CD4-positive, alpha-beta T cell (primary cell): Measurements from ENCODE around the gene ENDOG. TPM values are rescaled to one million over a fixed set of nuclear protein-coding genes. Genes with fewer than 3 reads are reported as not detected.

ENCODE experiments used
- ATAC-seq: fragments of 200-7000 bp; cut with Tn5 transposase; one replicate; pipeline ENCODE4 v1.10.0; 2022; ENCODE audit warnings: mild to moderate bottlenecking; ENCODE audit not compliant: poor library complexity
- CTCF ChIA-PET: fragments of 350-600 bp; sonication (Branson Sonifier 250); formaldehyde crosslinking; loops from one replicate; lab custom pipeline; 2021; ENCODE audit warnings: antibody characterized with exemption, inconsistent platforms; lab: Charles Lee
- POLR2A ChIA-PET: fragments of 350-600 bp; sonication (Branson Sonifier 250); formaldehyde crosslinking; loops from one replicate; lab custom pipeline; 2021; ENCODE audit warnings: antibody characterized with exemption, inconsistent platforms; lab: Charles Lee
- DNase-seq, 14 experiments: peaks; one replicate each; pipeline ENCODE4 v3.0.0-alpha.2; 2013 to 2020; ENCODE audit warnings: mixed read lengths in 2 of 14
- H3K27ac ChIP-seq, 2 donors: one replicate each; pipeline versions ENCODE4 v1.5.1 to v1.7.0; 2013; ENCODE audit warnings: low read length in 2 of 2, low read depth in 1 of 2, mild to moderate bottlenecking in 1 of 2
- H3K27me3 ChIP-seq, 2 experiments: 1 replicate in 1 of 2; 2 replicates in 1 of 2; pipeline versions ENCODE4 v1.6.1 to v1.7.0; 2013; ENCODE audit warnings: low read length in 2 of 2, control low read depth in 1 of 2, mild to moderate bottlenecking in 1 of 2, moderate library complexity in 1 of 2; ENCODE audit not compliant: insufficient read depth in 2 of 2, control insufficient read depth in 1 of 2
- H3K36me3 ChIP-seq: one replicate; pipeline ENCODE4 v1.6.1; 2013; ENCODE audit warnings: low read length, control low read depth; ENCODE audit not compliant: insufficient read depth
- H3K4me1 ChIP-seq: one replicate; pipeline ENCODE4 v1.6.1; 2013; ENCODE audit warnings: low read length, control low read depth; ENCODE audit not compliant: insufficient read depth
- H3K4me3 ChIP-seq: one replicate; pipeline ENCODE4 v1.5.1; 2013; ENCODE audit warnings: mild to moderate bottlenecking, low read length, moderate library complexity
- H3K9me3 ChIP-seq, 2 experiments: 1 replicate in 1 of 2; 2 replicates in 1 of 2; pipeline versions ENCODE4 v1.6.1 to v1.7.0; 2013; ENCODE audit warnings: low read length in 2 of 2, mild to moderate bottlenecking in 2 of 2, control low read depth in 1 of 2, moderate library complexity in 1 of 2; ENCODE audit not compliant: control insufficient read depth in 1 of 2, insufficient read depth in 1 of 2
- H3K27ac Mint-ChIP-seq: one replicate; pipeline ENCODE4 v1.8.0; 2020; ENCODE audit warnings: mixed read lengths
- H3K27me3 Mint-ChIP-seq: one replicate; pipeline ENCODE4 v1.8.0; 2021; ENCODE audit warnings: mixed read lengths
- H3K36me3 Mint-ChIP-seq: one replicate; pipeline ENCODE4 v1.8.0; 2021; ENCODE audit warnings: low read depth, mixed read lengths
- H3K4me1 Mint-ChIP-seq: one replicate; pipeline ENCODE4 v1.8.0; 2021; ENCODE audit warnings: low read depth, mixed read lengths
- H3K4me3 Mint-ChIP-seq: one replicate; pipeline ENCODE4 v1.8.0; 2020; ENCODE audit warnings: mild to moderate bottlenecking, mixed read lengths
- H3K9me3 Mint-ChIP-seq: one replicate; pipeline ENCODE4 v1.8.0; 2020; ENCODE audit warnings: mixed read lengths
- intact Hi-C, 2 experiments: fragments of 100-400 bp; cut with DNase I in 1 of 2; cut with micrococcal nuclease in 1 of 2; formaldehyde crosslinking; loops; one replicate each; pipeline versions ENCODE4 v1.15.1 to v1.9.0; 2023 to 2025; cut with DNase I, micrococcal nuclease
- total RNA-seq, 174 experiments: library from RNA in 2 of 174; stranded (reverse) in 2 of 174; gene quantifications; one replicate each; pipeline ENCODE4 v1.2.3 and lab custom pipeline; 2021 to 2026
- TF ChIP-seq, protein P1 (sequence below): fragments of 200-600 bp; IDR thresholded peaks from one replicate; pipeline ENCODE4 v1.8.0; 2022; ENCODE audit warnings: antibody characterized with exemption, mild to moderate bottlenecking

The ENDOG gene
- total RNA-seq, 2 experiments from 2014 or later, result 3.2 to 3.7 TPM

DNA sequence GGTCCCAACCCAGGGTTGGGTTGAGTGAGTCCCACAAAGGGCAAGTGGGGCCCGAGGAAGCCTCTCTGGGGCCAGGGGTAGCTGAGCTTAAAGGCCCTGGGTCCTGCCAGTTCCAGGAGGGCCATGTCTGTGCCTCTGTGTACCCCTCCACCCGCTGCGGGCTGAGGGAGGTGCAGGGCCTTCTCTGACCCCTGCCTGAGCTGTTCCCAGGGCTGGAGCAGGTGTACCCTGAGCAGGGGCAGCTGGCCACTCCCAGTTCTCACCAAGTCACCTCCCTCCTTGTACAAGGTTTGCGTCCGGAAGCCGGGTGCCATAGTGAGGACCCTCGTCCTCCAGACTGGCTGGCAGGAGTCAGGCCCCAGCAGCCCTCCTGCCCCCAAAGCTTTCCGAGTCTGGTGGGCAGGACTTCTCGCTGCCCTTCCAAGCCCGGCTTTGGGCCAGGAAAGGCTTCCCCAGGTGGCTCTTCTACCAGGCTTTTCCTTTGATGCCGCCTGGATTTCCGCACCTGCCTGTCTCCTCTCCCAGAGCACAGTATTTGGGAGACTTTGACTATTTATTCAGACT, 9.2 kb upstream of the ENDOG start:
- ChIA-PET CTCF (no interaction called here), POLR2A (interaction anchor here (0.7 kb wide), 1 partner anchor 9 kb away, joined by 3 read pairs; the partner anchor contains the start of gene ENDOG)
- Histone ChIP-seq H3K36me3 (peaks cover 39% of the 10 kb centered on the region), H3K4me3 (no peak overlapping the region), H3K4me1 (no peaks in the 10 kb centered on the region), H3K27ac (no peak overlapping the region), H3K27me3 (no peaks in the 10 kb centered on the region), H3K9me3 (no peaks in the 10 kb centered on the region)
- H3K4me1 Mint-ChIP-seq, result no peaks in the 10 kb centered on the region
- peaks cover 31% of the 10 kb centered on the region for H3K36me3 Mint-ChIP-seq
- no peaks in the 10 kb centered on the region for H3K27me3 Mint-ChIP-seq
- H3K27ac Mint-ChIP-seq, result no peak overlapping the region
- no peak overlapping the region for H3K4me3 Mint-ChIP-seq
- DNase-seq (no peak), ATAC-seq (no peak)
- TF ChIP-seq, protein P1, sequence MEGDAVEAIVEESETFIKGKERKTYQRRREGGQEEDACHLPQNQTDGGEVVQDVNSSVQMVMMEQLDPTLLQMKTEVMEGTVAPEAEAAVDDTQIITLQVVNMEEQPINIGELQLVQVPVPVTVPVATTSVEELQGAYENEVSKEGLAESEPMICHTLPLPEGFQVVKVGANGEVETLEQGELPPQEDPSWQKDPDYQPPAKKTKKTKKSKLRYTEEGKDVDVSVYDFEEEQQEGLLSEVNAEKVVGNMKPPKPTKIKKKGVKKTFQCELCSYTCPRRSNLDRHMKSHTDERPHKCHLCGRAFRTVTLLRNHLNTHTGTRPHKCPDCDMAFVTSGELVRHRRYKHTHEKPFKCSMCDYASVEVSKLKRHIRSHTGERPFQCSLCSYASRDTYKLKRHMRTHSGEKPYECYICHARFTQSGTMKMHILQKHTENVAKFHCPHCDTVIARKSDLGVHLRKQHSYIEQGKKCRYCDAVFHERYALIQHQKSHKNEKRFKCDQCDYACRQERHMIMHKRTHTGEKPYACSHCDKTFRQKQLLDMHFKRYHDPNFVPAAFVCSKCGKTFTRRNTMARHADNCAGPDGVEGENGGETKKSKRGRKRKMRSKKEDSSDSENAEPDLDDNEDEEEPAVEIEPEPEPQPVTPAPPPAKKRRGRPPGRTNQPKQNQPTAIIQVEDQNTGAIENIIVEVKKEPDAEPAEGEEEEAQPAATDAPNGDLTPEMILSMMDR, result no peak
- intact Hi-C loops, result no loop called here
- no peaks in the 10 kb centered on the region for H3K9me3 Mint-ChIP-seq

DNA sequence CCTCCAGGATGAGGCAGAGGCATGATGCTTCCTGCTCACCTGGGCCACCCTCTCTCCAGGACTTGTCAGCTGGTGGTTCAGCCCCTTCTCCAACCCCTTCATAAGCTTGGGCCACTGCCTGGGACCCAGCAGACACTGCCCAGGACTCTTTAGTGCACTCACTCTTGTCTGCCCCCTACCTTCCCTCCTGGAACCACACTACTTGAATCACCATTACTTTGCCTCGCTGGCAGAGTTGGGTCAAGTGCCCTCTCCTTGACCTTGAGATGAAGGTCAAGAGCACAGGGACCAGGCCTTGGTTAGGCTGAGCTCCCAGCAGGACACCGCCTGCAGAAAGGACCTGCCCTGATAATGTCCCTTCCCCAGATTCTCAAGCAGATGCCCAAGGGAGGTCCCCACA, 8.5 kb upstream of the ENDOG start:
- no peak for DNase-seq
- TF ChIP-seq, protein P1, result no peak
- Mint-ChIP-seq H3K4me1 (no peaks in the 10 kb centered on the region), H3K27me3 (no peaks in the 10 kb centered on the region), H3K27ac (no peak overlapping the region), H3K36me3 (peaks cover 28% of the 10 kb centered on the region), H3K4me3 (no peak overlapping the region), H3K9me3 (no peaks in the 10 kb centered on the region)
- peaks cover 36% of the 10 kb centered on the region for H3K36me3 ChIP-seq
- intact Hi-C loops, result no loop called here
- ChIA-PET POLR2A (no interaction called here), CTCF (no interaction called here)
- H3K4me3 ChIP-seq, result no peak overlapping the region
- H3K27ac ChIP-seq, result no peak overlapping the region
- no peaks in the 10 kb centered on the region for H3K9me3 ChIP-seq
- H3K27me3 ChIP-seq, result no peaks in the 10 kb centered on the region
- no peaks in the 10 kb centered on the region for H3K4me1 ChIP-seq
- ATAC-seq, result no peak

DNA sequence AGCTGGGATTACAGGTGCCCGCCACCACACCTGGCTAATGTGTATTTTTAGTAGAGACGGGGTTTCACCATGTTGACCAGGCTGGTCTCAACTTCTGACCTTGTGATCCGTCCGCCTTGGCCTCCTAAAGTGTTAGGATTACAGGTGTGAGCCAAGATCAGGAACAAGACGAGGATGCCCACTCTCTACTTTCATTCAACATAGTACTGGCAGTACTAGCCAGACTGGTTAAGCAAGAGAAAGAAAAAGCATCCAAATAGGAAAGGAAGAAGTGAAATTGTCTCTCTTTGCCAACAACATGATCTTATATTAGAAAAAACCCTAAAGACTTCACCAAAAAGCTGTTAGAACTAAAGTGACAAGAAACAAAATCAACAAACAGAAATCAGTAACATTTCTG, 7.4 kb upstream of the ENDOG start:
- intact Hi-C loops, result no loop called here
- H3K36me3 ChIP-seq, result peaks cover 25% of the 10 kb centered on the region
- H3K4me3 Mint-ChIP-seq, result no peak overlapping the region
- ATAC-seq (no peak), DNase-seq (no peak)
- TF ChIP-seq, protein P1, result no peak
- H3K27ac Mint-ChIP-seq, result no peak overlapping the region
- peaks cover 19% of the 10 kb centered on the region for H3K36me3 Mint-ChIP-seq
- H3K27ac ChIP-seq, result no peak overlapping the region
- no peaks in the 10 kb centered on the region for H3K4me1 Mint-ChIP-seq
- H3K27me3 Mint-ChIP-seq, result no peaks in the 10 kb centered on the region
- H3K27me3 ChIP-seq, result no peaks in the 10 kb centered on the region
- CTCF ChIA-PET, result no interaction called here
- no peaks in the 10 kb centered on the region for H3K4me1 ChIP-seq
- H3K9me3 Mint-ChIP-seq, result no peaks in the 10 kb centered on the region
- H3K4me3 ChIP-seq, result no peak overlapping the region
- no peaks in the 10 kb centered on the region for H3K9me3 ChIP-seq
- POLR2A ChIA-PET, result no interaction called here
